HCT116 (cell line): ENCODE data around the gene PPARGC1A. TPM values are rescaled to one million over a fixed set of nuclear protein-coding genes. Genes with fewer than 3 reads are reported as not detected.

ENCODE experiments used
- ATAC-seq: fragments of 200-7000 bp; cut with Tn5 transposase; 2 replicates; pipeline ENCODE4 v1.9.1; 2020; ENCODE audit warnings: mild to moderate bottlenecking, moderate library complexity
- BruUV-seq: library from RNA; stranded (reverse); fragments of 400-500 nt; replicated peaks from 2 replicates; lab custom pipeline; 2021; lab: Mats Ljungman, UMichigan
- CTCF ChIA-PET: fragments of 300-600 bp; sonication (Branson Sonifier 250); formaldehyde crosslinking; loops from one replicate; lab custom pipeline; 2021; ENCODE audit warnings: antibody characterized with exemption; lab: Charles Lee
- POLR2A ChIA-PET: fragments of 300-600, 350-600 bp; sonication (Branson Sonifier 250); formaldehyde crosslinking; loops from one replicate; lab custom pipeline; 2021; ENCODE audit warnings: antibody characterized with exemption; lab: Charles Lee
- RAD21 ChIA-PET, 2 experiments: fragments of 300-600 bp; sonication (Branson Sonifier 250); formaldehyde crosslinking; loops; one replicate each; lab custom pipeline; 2023; ENCODE audit warnings: low total read pairs in 2 of 2; ENCODE audit not compliant: uncharacterized antibody in 2 of 2, unreplicated experiment in 2 of 2, low non-redundant PET in 1 of 2; lab: Charles Lee
- DNase-seq: peaks from one replicate; pipeline ENCODE4 v3.0.0-alpha.2; 2010; ENCODE audit warnings: low read depth, low spot score
- H2AFZ ChIP-seq: fragments of 200-600 bp; shearing (Covaris generic), sonication (generic); 2 replicates; pipeline ENCODE4 v1.6.1; 2017; ENCODE audit warnings: low read depth, mixed run types, mixed read lengths, antibody characterized with exemption, low read length; ENCODE audit not compliant: poor library complexity, severe bottlenecking
- H3K27ac ChIP-seq: 2 replicates; pipeline ENCODE4 v1.5.1; 2012; ENCODE audit warnings: low read depth, low read length
- H3K27me3 ChIP-seq: fragments of 200-600 bp; sonication (generic); 2 replicates; pipeline ENCODE4 v1.6.1; 2016; ENCODE audit warnings: mixed run types, low read length, mixed read lengths; ENCODE audit not compliant: insufficient read depth
- H3K36me3 ChIP-seq, 2 experiments: fragments of 200-500 bp in 1 of 2; fragments of 200-600 bp in 1 of 2; sonication (Bioruptor generic) in 1 of 2; sonication (generic) in 1 of 2; 2 replicates each; pipeline versions ENCODE4 v1.5.1 to v1.6.1; 2014 to 2016; ENCODE audit warnings: low read length in 2 of 2, inconsistent platforms in 1 of 2, mixed read lengths in 1 of 2, mixed run types in 1 of 2; ENCODE audit not compliant: insufficient read depth in 2 of 2, control insufficient read depth in 1 of 2
- H3K4me1 ChIP-seq, 2 experiments: fragments of 200-600 bp in 1 of 2; sonication (generic) in 1 of 2; 2 replicates each; pipeline versions ENCODE4 v1.5.1 to v1.6.1; 2012 to 2017; ENCODE audit warnings: low read length in 2 of 2, inconsistent platforms in 1 of 2, mild to moderate bottlenecking in 1 of 2, mixed read lengths in 1 of 2, mixed run types in 1 of 2, moderate library complexity in 1 of 2; ENCODE audit not compliant: insufficient read depth in 2 of 2, control insufficient read depth in 1 of 2
- H3K4me2 ChIP-seq: fragments of 200-600 bp; sonication (generic); 2 replicates; pipeline ENCODE4 v1.6.1; 2017; ENCODE audit warnings: mixed run types, low read length, mixed read lengths
- H3K4me3 ChIP-seq, 2 experiments: fragments of 200-600 bp in 1 of 2; sonication (generic) in 1 of 2; replicated peaks in 1 of 2; 2 replicates each; pipeline ENCODE4 v1.5.1; 2011 to 2016; ENCODE audit warnings: low read length in 2 of 2, control low read depth in 1 of 2, low read depth in 1 of 2, mild to moderate bottlenecking in 1 of 2, mixed read lengths in 1 of 2, mixed run types in 1 of 2
- H3K79me2 ChIP-seq: fragments of 200-600 bp; sonication (generic); 2 replicates; pipeline ENCODE4 v1.6.1; 2017; ENCODE audit warnings: mild to moderate bottlenecking, mixed run types, low read length, moderate library complexity, mixed read lengths; ENCODE audit not compliant: insufficient read depth
- H3K9ac ChIP-seq: fragments of 200-600 bp; sonication (generic); 2 replicates; pipeline ENCODE4 v1.6.1; 2016; ENCODE audit warnings: low read length, mixed read lengths
- H3K9me2 ChIP-seq: fragments of 200-600 bp; sonication (generic), shearing (Covaris generic); 2 replicates; pipeline ENCODE4 v1.6.1; 2017; ENCODE audit warnings: mixed run types, mild to moderate bottlenecking, moderate library complexity; ENCODE audit not compliant: insufficient read depth
- H3K9me3 ChIP-seq, 2 experiments: fragments of 200-500 bp in 1 of 2; fragments of 200-600 bp in 1 of 2; sonication (Bioruptor generic) in 1 of 2; sonication (generic) in 1 of 2; 2 replicates each; pipeline ENCODE4 v1.6.1; 2014 to 2017; ENCODE audit warnings: low read length in 2 of 2, mixed read lengths in 2 of 2, inconsistent platforms in 1 of 2, low read depth in 1 of 2, mild to moderate bottlenecking in 1 of 2, mixed run types in 1 of 2, moderate library complexity in 1 of 2; ENCODE audit not compliant: control insufficient read depth in 1 of 2, insufficient read depth in 1 of 2
- H4K20me1 ChIP-seq: fragments of 200-600 bp; sonication (generic), shearing (Covaris generic); 2 replicates; pipeline ENCODE4 v1.6.1; 2017; ENCODE audit warnings: mixed run types, mild to moderate bottlenecking, moderate library complexity; ENCODE audit not compliant: insufficient read depth
- ATF3 ChIP-seq: IDR thresholded peaks from 2 replicates; pipeline ENCODE4 v1.6.1; 2012
- CBX3 ChIP-seq: IDR thresholded peaks from 2 replicates; pipeline ENCODE4 v1.6.1; 2012; ENCODE audit warnings: low read depth
- CEBPB ChIP-seq: IDR thresholded peaks from 2 replicates; pipeline ENCODE4 v1.6.1; 2012; ENCODE audit warnings: low read depth
- EGR1 ChIP-seq: IDR thresholded peaks from 2 replicates; pipeline ENCODE4 v1.6.1; 2012; ENCODE audit warnings: low read depth
- ELF1 ChIP-seq: IDR thresholded peaks from 2 replicates; pipeline ENCODE4 v1.6.1; 2012; ENCODE audit warnings: low read depth, borderline replicate concordance
- EZH2 ChIP-seq: fragments of 200-600 bp; sonication (generic); IDR thresholded peaks from 2 replicates; pipeline ENCODE4 v1.6.1; 2017; ENCODE audit warnings: antibody characterized with exemption, mixed run types
- EZH2phosphoT487 ChIP-seq: fragments of 200-600 bp; IDR thresholded peaks from 2 replicates; pipeline ENCODE4 v1.6.1; 2018; ENCODE audit warnings: antibody characterized with exemption, borderline replicate concordance
- JUND ChIP-seq: IDR thresholded peaks from 2 replicates; pipeline ENCODE4 v1.6.1; 2012
- MAX ChIP-seq: IDR thresholded peaks from 2 replicates; pipeline ENCODE4 v1.6.1; 2012
- POLR2A ChIP-seq: IDR thresholded peaks from 2 replicates; pipeline ENCODE4 v1.7.0; 2011; ENCODE audit warnings: borderline replicate concordance; ENCODE audit not compliant: insufficient read depth, insufficient read length; ENCODE audit errors: extremely low read depth
- SIN3A ChIP-seq: IDR thresholded peaks from 2 replicates; pipeline ENCODE4 v1.6.1; 2012; ENCODE audit warnings: low read depth
- YY1 ChIP-seq: IDR thresholded peaks from 2 replicates; pipeline ENCODE4 v1.6.1; 2011; ENCODE audit warnings: low read length, low read depth, moderate library complexity, mild to moderate bottlenecking; ENCODE audit not compliant: insufficient replicate concordance; ENCODE audit errors: extremely low read depth
- ZBTB33 ChIP-seq: IDR thresholded peaks from 2 replicates; pipeline ENCODE4 v1.6.1; 2011; ENCODE audit warnings: mild to moderate bottlenecking, low read length, moderate library complexity; ENCODE audit not compliant: insufficient replicate concordance; ENCODE audit errors: extremely low read depth
- ZFX ChIP-seq: fragments of 450-650 bp; IDR thresholded peaks from 2 replicates; pipeline ENCODE4 v1.6.1; 2017
- ZNF274 ChIP-seq: fragments of 200-500 bp; sonication (Bioruptor generic); IDR thresholded peaks from 2 replicates; pipeline ENCODE4 v1.6.1; 2014; ENCODE audit warnings: mild to moderate bottlenecking, low read depth, low read length, inconsistent platforms
- intact Hi-C: fragments of 100-400 bp; cut with micrococcal nuclease; formaldehyde crosslinking; loops from 2 replicates; pipeline ENCODE4 v1.10.0; 2022
- total RNA-seq: library from RNA; stranded (reverse); gene quantifications from one replicate; pipeline ENCODE4 v1.2.1, GENCODE V29; 2021; ENCODE audit not compliant: unreplicated experiment

Gene PPARGC1A
- total RNA-seq, 1 experiment from 2014 or later: not detected

DNA sequence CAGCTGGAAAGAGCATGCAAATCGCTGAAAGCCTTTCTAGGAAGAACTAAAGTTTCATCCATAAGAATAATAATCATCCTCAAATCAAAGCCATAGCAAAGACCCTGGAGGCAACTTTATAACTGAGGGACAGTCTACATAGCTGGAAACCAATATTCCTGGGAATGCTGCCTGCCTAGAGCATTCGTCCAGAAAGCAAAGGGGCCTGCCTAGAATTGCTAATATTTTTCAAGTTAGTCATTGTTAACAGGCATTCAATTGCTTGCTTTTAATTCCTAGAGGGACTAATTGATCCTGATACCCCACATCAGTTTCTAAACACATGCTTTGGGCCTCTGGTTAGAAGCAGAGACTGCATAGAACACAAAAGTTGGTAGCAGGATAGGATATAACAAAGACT is 4.2 kb upstream of the PPARGC1A start:
- no peak for ATAC-seq
- ChIA-PET POLR2A (no interaction called here), CTCF (no interaction called here), RAD21 (no interaction called here)
- TF ChIP-seq CEBPB: no peak
- no peak for TF ChIP-seq MAX
- TF ChIP-seq SIN3A: no peak
- no peak for TF ChIP-seq POLR2A
- TF ChIP-seq JUND: no peak
- TF ChIP-seq CBX3: no peak
- TF ChIP-seq EZH2phosphoT487: no peak
- TF ChIP-seq EZH2: no peak
- no peak for TF ChIP-seq YY1
- no peak for TF ChIP-seq ZFX
- no TSS peak for BruUV-seq
- H3K9me3 ChIP-seq: peaks cover 3 to 6% of the 10 kb centered on the region in 2 experiments; a peak in 2 of 4 replicates
- H3K27me3 ChIP-seq: no peaks in the 10 kb centered on the region
- H3K9me2 ChIP-seq: no peaks in the 10 kb centered on the region
- no peak overlapping the region for H3K4me2 ChIP-seq
- no peaks in the 10 kb centered on the region for H3K36me3 ChIP-seq
- no peak overlapping the region for H3K4me3 ChIP-seq
- intact Hi-C loops: no loop called here
- DNase-seq: no peak
- H3K79me2 ChIP-seq: no peaks in the 10 kb centered on the region
- H3K9ac ChIP-seq: no peak overlapping the region
- no peaks in the 10 kb centered on the region for H4K20me1 ChIP-seq
- H2AFZ ChIP-seq: no peak overlapping the region
- H3K27ac ChIP-seq: no peak overlapping the region
- no peaks in the 10 kb centered on the region for H3K4me1 ChIP-seq

- Histone ChIP-seq H3K79me2 (no peaks in the 10 kb centered on the region), H3K9ac (no peak overlapping the region), H3K36me3 (no peaks in the 10 kb centered on the region), H4K20me1 (no peaks in the 10 kb centered on the region), H3K9me3 (peaks cover 4 to 6% of the 10 kb centered on the region in 2 experiments; a peak in 2 of 4 replicates), H2AFZ (no peak overlapping the region), H3K4me1 (no peaks in the 10 kb centered on the region), H3K4me3 (no peak overlapping the region), H3K9me2 (no peaks in the 10 kb centered on the region), H3K27ac (no peak overlapping the region), H3K27me3 (no peaks in the 10 kb centered on the region), H3K4me2 (no peak overlapping the region)
- intact Hi-C loops: no loop called here
- DNase-seq: no peak
- ChIA-PET RAD21 (no interaction called here), CTCF (no interaction called here), POLR2A (no interaction called here)
- ATAC-seq: no peak
- no TSS peak for BruUV-seq
- no peak for TF ChIP-seq CBX3
- TF ChIP-seq ATF3: no peak
- no peak for TF ChIP-seq ZNF274
- TF ChIP-seq EGR1: no peak
- no peak for TF ChIP-seq MAX
- no peak for TF ChIP-seq ELF1
- TF ChIP-seq SIN3A: no peak
- TF ChIP-seq ZFX: no peak
- no peak for TF ChIP-seq ZBTB33
- no peak for TF ChIP-seq YY1
- TF ChIP-seq JUND: no peak
These were observed 1.2 kb upstream of the PPARGC1A start for GRCh38 chr4:23891064-23891421.
